Activated CD8-positive, alpha-beta memory T cell treated with anti-CD3 and anti-CD28 coated beads, Interleukin-2, amount 50 U/mL, for 1 hour (primary cell): ENCODE results near the gene SMS.

ENCODE experiments used
- DNase-seq: peaks from one replicate; pipeline ENCODE4 v3.0.0-alpha.2; 2020; ENCODE audit errors: extremely low read depth

The SMS gene

GRCh38 chrX:22037911-22038537 lies 97.5 kb downstream of the SMS start:
- no peak for DNase-seq

- DNase-seq: no peak
These were observed 99.0 kb downstream of the SMS start for GRCh38 chrX:22039541-22039940.

DNA sequence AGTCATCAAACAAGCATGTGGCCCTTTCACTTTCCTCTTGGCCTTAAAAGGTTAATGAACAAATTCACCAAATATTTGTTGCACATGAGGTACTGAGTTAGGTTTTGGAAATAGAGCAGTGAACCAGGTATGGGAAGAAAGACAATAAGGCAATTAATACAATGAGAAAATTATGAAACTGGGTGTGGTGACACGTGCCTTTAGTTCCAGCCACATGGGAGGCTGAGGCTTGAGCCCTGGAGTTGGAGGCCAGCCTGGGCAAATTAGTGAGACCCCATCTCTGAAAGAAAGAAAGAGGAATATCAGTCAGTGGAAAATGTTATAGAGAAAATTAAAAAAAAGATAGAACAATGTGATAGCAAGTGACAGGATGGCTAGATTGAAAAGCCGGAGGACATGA lies 99.7 kb downstream of the SMS start:
- DNase-seq: no peak

DNA sequence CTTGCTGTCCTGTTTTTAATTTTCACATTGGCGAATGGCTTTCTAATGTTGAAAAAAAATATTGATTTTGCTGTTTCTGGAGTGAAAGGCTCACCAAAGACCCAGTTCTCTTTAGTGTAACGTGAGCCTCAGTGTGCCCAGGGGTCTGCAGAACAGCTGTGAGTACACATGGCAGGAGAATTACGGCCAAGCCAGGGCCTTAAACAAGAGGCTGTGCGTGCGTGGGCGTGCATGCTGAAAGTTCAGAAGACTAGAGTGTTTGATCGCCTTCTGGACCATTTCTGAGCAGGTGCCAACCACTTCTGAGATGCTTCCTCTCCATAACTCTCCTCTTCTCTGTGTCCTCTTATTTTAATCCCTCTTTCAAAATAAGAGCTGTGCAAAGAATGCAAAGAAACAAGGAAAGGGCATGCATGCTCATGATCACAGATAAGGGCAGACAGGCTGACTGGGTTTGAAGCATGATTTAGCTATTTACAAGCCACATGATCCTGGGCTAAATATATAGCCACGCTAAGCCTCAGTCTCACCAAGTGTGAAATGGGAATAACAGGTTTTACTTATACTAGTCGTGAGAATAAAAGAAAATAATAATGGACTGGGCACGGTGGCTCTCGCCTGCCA lies 101.5 kb downstream of the SMS start:
- DNase-seq: no peak

- no peak for DNase-seq
These were observed 103.4 kb downstream of the SMS start for GRCh38 chrX:22043872-22044271.
